GM18909 (cell line): ENCODE data around the gene DENND6B.

ENCODE experiments used
- ATAC-seq: cut with Tn5 transposase; IDR thresholded peaks from one replicate; pipeline ENCODE4 v1.9.1; 2021; ENCODE audit warnings: mild to moderate bottlenecking; ENCODE audit not compliant: unreplicated experiment, poor library complexity

DENND6B gene

DNA sequence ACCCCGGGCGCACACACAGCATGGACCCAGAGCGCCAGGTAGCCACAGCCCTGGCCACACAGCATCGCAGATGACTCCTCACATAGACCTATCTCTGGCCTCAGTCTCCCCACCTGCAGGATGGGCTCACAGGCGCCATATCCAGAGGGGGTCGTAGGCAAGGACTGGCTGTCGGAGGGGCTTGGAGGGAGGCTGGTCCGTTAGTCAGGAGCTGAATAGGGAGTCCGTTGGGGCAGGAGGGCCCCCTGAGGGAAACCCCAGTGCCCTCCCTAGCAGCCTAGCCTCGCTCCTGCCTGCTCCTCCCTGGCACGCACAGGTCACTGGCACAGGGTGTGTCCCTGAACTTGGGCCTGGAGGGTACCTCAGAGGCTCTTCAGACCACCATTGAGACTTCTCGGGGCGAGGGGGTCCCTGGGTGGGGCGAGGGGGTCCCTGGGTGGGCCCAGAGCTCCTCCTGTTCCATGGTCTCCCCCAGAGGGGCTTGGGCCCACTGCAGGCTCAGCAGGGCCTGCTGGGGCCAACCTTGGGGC, 21.4 kb downstream of the DENND6B start:
- no peak for ATAC-seq

DNA sequence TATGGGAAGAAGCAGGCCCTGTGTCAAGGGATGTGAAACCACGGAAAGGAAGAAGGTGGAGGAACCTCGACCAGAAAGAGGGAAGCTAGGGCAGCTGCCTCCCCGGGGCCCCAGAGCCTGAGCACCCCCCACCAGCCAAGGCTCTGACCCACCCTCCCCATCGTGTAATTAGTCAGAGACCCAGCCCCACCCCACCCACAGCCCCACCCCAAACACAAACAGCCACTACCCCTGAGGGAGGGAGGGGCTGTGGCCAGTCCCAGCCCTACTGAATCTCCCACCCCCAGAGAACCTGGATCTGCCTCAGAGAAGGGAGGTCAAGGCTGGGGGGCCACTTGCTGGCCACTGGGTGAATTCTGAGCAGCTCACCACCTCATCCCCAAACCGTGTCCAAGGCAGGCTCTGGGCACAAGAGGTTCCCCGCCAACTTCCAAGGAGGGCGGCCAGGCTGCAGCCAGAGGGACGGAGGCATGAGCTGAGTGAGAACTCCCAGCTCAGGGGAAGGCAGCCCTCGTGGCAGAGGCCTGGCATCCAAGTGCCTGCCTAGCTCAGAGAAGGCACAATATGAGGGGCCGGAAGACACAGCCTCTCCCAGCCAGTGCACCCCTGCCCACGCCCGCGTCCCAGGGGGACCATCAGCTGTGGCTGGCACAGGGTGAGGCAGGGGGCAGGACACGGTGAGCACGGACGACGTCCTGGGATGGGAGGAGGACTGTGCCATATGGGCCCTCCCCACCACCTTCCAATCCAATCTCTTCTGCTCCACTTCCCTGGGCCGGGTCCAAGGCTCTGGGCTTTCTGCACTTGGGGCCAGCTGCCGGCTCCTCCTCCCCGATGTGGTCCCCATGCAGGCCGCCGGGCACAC, 22.1 kb downstream of the DENND6B start:
- ATAC-seq = no peak

DNA sequence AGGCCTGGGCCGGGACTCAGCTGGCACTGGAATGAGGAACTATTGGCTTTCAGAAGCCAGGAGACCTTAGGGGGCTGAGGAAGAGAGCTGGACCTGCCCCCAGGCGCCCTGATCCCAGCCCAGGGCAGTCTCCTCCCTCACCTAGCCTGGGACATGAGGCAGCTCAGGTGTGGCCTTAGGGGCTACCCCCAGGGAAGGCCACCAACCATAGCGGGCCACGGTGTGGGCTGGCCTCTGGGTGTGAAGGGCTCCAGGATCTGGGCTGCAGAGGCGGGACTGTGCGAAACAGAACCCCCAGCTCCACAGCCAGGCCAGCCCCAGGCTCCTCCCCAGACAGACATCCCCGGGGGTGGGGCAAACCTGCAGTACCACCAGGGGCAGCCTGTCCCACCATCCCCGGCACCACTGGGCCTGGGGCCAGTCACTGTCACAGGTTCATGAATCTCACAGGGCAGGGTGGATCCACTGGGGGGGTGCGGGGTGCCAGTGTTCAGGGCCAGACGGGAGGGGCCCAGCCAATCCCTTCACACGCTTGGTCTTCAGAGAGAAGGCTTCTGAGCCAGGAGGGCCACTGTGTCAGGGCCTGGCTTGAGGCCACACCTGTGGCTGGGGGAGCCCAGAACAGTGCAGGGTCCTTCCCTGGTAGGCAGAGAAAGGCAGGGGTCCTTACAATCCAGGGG, 22.8 kb downstream of the DENND6B start:
- no peak for ATAC-seq

DNA sequence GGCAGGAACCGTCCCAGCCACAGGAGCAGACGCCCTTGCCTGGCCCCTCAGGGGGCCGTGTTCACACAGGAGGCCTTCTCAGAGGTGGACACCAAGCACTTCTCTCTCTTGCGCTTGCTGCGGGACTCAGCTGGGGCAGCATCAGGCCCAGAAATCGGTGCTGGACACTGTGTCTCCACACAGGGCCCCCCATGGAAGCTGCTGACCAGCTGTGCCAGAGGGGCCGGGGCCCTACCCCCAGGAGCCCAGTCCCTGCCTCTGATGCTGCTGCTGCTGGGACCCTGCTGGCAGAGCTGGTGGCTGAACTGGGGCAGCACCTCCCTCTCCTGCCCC, 23.3 kb downstream of the DENND6B start:
- ATAC-seq = no peak

DNA sequence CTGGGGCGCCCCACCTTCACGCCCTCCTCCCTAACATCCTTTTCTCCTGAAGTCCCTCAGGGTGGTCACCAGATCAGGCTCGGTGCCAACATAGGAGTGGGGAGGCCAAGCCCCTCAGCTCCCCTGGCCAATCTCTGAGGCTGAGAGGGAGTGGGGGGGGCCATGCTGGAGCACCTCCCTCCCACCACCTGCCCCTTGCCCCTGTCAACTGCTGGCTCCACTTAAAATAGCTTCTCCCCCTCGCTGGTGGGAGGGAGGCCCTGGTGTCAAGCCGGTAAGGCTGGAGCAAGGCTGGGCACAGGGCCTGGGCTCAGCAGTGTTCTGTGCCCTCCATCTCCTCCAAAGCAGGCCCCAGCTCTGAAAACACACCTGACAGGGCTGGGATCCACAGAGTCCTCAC, 24.2 kb downstream of the DENND6B start:
- ATAC-seq = no peak

DNA sequence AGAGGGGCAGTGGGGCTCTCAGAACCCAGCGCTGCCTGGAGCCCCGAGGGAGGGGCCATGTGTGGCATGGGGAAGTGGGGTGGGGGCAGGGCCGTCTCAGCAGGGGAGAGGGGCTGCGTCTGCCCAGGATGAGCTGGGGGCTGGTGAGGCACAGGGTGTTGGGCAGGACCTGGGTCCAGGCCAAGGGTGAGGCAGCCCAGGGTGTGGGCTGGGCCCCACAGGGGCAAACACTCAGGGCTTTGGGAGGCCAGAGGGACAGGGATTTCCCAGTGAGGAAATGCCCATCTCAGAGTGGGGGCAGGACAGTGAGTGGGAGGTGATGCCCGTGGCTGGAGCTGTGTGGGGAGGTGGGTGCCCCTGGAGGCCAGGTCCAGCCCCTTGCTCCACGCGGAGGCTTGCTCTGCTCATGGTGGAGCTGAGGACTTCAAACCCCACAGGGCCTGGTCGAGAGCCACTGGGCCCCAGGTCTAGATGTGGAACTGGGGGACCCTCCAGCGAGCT, 24.7 kb downstream of the DENND6B start:
- ATAC-seq = no peak

DNA sequence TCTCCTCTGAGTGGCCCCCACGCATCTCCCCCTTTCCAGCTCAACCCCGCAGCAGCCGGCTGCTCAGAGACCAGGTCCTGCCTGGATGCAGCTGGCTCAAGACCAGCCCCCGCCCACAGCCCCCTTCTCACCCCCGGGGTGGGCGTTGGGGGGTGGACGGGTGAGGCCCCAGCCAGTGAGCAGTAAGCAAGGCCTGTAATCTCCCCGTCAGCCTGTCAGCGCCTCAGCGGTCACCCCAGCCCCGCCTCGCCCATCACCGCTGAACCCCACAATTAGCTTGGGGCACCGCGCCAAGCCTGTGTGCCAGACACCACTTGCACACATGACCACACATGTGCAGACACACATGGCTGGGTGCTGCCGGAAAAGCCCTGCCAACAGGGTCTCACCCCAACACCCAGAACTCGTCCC, 25.2 kb downstream of the DENND6B start:
- no peak for ATAC-seq

DNA sequence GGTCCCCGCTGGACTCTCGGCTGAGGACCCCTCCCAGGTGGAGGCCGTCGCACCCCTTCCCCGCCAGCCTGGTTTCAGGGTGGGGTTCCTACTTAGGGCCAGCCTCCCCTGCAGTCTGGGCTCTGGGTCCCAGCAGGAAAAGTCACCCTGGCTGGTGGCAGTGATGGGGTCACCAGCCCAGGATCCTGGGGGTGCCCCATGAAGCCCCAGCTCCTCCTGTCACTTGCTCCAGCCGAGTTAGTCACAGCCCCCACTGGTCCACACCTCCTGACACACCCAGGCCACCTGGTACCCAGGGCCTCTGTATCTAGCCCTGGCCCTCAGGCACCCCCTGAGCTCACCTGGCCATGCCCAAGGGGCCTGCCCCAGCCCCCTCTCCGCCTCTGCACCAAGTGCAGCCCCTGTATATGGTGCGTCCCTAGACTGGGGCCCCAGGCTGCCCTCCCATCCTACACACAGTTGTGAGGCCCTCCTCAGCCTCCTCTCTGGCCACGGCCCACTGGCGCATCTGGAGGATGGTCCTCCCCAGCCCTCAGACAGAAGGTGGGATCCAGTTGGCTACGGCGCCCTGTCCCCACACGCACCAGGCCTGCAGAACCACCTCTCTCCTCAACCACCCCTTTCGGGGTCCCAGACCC, 26.1 kb downstream of the DENND6B start:
- ATAC-seq = no peak

DNA sequence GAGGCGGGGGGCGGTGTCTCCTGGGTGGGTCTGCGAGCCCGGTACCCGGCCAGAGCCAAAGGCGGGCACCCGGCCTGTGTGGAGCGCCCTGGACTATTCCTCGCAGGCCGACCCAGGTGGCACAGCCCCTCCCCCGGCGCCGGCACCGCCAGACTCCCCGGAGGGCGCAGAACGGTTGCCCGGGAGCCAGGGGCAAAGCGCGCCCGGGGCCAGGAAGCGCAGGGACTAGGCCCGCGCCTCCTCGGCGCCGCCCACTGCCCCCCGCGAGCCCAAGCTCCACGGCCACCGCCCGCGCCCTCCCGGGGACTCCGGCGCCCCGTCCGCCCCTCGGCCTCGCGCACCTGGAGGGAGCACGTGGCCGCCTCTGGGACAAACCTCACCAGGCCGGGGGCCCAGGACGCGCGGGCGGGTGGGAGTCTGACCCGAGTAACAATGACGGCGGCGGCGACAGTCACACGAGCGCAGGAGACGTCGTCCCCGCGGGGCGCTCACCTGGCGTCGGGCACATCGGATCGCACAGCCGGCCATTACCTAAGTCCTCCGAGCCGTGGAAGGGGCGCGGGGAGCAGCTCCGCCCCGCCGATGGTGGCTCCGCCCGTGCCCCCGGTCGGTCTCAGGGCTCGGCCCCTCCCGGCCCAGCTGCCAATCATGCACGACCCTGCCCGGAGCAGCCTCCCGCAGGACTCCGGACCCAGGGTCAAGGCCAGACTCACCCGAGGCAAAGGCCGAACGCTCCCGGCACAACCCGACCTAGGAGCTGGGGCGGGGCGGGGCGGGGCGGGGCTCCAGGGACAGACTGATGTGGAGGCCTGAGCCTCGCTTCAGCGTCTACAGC, 26.8 kb downstream of the DENND6B start:
- no peak for ATAC-seq

DNA sequence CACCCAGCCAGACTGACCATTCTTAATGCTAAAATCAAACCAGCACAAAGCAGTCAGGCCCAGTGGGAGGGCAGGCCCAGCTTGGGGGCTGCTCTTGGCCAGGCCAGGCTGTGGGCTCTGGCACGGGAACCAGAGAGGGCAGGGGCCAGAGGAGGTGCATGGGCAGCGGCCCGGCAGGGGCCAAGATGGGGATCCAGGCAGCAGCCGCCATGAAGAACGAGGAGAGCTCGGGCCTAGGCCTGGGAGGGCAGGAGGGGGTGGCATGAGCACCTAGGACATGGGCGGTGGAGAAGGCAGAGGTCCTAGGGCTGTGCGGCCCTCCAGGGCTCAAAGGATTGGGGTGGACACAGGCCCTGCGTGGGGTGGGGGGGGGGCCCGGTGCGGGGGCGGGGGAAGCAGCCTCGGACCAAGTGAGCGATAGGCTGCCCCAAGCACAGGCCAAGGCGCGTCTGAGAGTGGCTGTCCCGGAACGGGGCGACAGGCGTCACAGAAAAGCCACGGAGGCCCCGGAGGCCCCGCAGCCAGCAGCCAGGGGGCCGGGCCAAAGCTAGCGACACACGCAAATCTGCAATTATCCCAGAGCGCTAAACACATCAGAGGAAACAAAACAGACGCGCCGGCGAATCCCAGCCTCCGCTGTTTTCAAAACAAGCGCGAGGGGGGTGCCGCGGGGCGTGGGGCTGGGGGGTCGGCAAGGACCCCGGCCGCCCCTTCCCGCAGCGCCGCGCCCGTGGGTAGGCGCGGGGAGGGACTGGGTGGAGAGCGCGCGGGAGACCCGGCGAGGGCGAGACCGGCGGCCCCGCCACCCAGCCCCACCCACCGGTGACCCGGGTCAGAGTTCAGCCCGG, 27.7 kb downstream of the DENND6B start:
- no peak for ATAC-seq

DNA sequence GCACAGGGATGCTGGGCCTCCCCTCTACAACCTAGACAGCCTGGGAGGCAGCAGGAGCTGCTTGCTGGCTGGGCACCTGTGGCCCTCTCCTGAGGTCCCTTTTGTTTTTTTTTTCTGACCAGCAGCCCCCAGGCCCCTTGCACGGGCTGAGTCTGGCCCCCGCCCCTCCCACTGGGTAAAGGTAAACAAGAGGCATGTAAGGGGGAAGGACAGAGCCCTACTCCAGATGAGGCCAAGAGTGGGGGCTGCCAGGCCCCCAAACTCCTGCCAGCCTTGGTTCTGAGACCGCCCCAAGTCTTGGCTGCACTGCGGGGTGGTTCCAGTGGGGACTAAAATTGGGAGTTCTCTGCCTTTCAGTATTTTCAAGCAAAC, 28.6 kb downstream of the DENND6B start:
- no peak for ATAC-seq

DNA sequence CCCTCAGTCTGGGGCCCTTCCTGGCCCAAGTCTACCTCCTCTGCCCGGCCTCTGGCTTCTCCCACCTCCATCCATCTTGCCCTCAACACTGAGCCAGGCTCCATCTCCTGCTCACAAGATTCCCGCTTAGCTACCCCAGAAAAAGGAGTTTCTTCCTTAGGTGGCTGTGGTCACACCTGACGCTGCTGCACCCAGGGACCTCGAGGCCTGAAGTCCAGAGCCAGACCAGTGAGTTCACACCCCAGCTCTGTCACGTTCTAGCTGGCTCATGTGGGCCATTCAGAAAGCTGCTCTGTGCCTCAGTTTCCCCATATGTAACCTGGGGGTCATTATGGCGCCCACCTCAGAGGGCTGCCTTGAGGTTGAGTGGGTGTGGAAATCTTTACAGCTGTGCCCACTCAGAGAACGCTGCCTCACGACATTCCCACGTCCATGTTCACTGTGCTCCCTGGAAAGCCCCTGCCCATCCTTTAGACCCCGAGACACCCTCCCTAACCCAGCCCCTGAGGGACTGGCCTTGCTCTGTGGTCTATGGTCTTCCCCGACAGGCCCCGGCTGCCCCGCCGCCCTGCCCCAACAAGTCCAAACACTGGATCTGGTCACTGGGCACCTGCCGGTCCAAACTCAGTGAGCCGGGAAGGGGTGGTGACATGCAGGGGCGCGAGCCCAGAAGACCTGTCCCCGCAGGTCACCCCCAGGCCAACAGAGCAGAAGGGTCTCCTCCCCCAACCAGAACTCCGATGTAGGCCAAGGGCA, 29.1 kb downstream of the DENND6B start:
- no peak for ATAC-seq

DNA sequence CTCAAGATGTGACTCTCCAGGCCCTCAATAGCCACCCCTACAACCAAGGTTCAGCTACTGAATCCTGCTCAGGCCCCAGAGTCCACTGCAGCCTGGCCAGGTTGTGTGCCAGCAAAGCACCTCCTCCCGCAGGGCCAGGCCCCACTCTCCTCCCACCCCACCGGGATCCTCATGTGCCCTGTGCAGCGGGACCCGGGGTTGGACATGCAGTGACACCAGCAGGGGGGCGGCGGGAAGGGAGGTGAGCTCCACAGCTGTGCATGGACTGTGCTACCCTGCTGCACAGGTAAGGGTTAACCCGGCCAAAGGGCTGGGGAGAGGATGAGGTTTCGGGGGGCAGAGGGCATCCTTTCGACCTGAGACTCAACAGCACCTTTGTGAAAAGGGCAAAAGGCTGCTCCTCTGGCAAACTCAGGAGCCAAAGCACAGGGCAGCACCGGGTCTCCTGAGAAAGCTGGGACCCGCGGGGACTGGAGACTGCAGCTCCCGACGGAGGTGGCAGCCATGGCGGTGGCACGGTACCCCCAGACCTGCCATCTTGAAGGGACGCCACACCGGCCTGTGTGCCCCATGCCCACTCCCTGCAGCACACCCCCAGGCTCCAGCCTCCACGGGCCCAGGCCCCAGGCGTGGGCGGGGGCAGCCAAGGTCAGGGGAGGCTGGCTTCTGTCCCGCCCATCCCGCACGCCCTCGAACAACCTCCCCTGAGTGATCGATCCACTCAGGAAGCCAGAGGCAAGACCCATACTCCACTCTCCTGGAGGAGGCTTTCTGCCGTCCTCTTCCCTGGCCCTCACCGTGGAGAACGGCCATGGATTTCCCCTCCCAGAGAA, 29.9 kb downstream of the DENND6B start:
- no peak for ATAC-seq

DNA sequence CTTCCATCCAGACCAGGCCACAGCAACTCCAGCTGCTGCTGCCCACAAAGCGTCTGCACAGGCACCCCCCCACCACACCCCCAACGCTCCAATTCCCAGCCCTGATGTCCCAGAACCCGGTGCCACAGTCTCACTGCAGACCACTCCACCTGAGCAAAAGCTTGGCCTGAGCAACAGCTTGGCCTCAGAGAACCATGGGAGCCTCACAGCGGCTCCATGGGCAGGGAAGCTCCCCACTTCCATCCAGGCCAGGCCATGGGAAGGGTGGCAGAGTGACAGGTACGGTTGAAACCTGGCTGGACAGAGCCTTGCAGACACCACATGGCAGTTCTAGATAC, 32.5 kb downstream of the DENND6B start:
- no peak for ATAC-seq

DNA sequence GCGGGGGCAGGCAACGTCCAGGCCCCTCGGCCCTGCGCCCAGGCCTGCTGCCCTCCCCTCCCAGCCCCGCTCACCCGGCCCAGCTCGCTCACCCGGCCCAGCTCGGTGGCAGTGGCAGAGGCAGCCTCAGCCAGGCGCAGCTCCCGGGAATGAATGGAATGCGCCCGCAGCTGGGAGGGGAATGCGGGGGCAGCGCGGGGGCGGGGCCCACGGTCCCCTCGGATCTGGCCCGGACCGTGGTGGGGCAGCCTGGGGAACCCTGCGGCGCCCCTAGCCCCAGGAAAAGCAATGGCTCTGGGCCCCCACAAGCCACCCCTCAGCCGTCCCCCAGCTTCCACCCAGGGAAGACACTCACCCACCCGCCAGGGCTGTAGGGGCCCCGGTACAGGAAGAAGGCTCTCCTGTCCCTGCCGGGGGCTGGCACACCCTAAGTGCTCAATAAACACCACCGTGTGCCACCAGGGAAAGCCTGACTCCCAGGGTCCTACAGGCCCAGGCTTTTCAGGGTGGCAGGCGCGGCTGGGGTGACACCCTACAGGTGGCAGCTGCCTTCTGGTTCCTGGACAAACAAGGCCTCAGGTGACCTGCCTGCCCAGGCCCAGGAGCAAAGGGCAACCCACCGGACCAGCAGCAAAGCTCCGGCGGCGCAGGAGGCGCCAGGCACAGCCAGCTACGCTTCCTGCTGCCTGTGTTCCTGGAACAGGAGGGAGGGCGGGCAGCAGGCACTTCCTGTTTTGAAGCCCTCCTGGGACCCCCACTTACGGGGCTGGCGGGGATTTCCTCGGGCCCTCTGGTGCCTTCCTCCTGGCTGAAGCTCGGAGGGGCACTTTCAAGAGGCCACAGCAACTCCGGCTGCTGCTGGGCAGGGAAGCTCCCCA, 33.1 kb downstream of the DENND6B start:
- no peak for ATAC-seq

DNA sequence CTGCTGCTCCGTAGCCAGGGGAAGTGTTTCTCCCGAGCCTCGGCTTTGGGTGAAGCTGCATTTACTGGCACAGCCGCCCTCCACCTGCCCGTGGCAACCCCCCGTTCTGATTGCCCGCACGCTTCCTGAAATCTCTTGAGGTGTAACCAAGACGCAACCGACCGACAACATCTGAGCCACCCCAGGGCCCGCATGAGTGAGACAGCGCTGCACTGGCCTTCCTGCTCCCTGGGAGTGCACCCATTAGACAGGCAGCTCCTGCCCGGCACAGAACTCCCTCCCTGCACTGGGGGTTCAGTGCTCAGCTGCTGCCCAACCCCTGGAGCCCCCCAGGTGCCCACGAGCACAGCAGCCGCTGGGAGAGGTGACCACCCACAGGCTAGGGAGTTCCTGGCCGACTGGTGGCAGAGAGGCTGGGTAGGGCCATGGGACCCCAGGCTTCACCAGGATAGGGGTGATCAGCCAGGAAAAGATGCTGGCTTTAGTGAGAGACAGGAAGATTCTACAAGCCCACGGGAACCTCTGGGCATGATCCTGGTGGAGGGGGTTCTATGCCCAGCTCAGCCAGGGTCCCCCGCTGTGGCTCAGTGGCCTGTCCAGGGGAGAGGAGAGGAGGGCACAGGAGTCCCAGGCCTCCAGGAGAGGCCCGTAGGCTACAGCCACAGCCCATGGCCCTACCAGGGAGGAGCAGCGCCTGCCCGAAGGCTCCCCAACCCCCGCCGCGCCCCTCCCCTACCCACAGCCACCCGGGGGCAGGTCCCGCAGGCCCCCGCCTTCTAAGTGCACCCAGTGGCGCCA, 34.0 kb downstream of the DENND6B start:
- no peak for ATAC-seq
